Activated CD4-positive, alpha-beta T cell treated with anti-CD3 and anti-CD28 coated beads for 1 hour (primary cell): ENCODE data around the gene CTIF.

Source experiments
- DNase-seq: peaks from one replicate; pipeline ENCODE4 v3.0.0-alpha.2; 2020

The CTIF gene

DNA sequence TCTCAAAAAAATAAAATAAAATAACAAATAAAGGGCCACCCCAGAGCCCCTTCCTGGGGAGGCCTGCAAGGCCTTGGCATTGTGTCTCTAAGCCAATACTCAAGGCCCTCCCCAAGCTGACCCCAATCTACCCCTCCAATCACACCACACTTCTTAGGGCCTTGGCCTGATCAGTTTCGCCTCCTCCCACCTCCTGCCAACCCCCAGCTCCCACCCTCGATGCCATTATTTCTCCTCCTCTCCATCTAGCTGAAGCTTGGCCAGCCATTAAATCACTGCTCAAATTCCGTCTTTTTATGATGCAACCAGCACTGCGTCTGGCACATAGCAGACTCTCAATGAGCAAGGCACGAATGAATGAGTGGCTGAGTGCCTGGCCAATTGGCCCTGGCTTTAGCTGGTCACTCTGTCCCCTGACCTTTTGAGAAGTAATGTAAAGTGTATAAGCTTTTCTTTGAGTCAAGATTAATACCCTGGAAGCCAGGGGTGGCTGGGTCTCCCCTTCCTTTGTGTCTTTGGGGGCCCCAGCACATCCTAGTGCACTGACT lies 356.0 kb downstream of the CTIF start:
- no peak for DNase-seq

DNA sequence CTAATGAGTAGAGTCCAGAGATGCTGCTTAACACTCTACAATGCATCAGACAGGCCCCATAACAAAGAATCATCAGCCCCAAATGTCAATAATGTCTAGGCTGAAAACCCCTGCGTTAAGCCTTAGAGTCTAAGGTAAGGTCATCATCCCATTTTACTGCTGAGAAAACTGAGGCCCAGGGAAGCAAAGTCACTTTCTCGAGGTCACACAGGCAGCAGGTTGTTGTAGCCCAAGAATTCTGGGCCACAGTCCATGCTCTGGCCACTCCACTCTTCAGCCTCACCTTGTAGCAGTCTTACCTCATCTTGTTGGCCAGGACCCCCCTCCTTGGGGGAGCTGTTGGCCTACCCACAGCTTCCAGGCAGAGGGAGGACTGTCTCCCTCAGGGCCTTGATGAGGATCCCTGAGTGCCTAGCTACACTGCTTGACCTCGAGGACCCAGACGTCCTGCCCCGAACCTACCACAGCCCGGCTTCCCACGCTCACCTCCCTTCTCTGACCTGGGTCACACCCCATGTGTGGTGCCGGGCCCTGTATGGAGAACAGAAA lies 357.6 kb downstream of the CTIF start:
- no peak for DNase-seq

DNA sequence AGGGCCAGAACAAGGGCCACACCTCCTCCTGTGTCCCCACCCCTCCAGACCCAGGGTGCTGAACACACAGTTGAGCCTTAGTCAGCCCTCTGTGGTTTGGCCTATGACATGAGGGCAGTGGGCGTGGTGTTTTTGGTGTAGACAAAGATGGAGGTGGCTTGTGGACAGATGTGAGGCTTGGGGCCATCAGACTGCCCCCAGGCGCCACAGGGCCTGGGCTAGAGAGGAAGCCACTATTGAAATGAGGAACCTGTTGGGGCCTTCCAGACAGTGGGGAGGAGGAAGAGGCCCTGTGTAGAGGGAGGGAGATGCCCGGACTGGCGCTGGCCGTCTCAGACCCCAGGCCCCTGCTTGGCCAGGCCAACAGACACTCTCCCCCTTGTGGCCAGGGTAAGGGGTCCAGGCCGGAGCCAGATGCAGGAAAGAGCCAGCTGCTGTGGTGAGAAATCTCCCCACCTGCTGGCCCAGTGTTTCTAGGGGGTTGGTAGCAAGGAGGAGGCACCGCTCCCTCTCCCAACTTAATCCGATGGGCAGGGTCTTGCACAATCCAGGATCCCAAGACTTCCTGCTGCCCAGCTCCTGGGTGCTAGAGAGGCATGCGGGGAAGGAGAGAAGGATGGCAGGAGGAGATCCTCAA lies 358.2 kb downstream of the CTIF start:
- DNase-seq: no peak

DNA sequence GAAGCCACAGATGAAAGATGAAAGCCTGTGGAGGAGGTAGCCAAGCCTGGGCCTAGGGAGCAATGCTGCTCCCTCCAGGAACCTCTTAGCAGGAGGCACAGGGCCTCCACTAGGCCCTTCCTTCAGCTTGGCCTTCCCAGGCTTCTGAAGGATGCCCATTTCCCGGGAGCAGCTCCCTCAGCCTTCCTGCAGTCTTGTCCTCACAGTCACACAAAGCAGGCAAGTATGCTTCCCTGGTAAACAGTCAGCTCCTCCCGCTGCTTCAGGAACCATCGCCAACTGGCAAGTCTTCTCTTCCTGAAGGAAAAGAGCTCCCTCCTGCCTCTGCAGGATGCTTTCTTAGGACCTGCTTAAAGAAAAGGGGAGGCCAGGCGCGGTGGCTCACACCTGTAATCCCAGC lies 358.7 kb downstream of the CTIF start:
- DNase-seq: no peak

DNA sequence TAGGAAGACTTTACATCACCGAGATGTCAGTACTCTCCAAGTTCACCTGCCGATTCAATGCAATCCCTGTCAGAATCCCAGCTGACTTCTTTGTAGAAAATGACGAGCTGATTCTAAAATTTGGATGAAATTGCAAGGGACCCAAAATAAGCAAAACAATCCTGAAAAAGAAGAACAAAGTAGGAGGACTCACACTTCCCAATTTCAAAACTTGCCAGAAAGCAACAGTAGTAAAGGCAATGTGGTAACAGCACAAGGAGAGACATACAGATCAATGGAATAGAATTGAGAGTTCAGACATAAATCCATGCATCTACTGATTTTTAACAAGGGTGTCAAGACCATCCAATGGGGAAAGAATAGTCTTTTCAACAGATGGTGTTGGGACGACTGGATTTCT lies 359.7 kb downstream of the CTIF start:
- DNase-seq: no peak

DNA sequence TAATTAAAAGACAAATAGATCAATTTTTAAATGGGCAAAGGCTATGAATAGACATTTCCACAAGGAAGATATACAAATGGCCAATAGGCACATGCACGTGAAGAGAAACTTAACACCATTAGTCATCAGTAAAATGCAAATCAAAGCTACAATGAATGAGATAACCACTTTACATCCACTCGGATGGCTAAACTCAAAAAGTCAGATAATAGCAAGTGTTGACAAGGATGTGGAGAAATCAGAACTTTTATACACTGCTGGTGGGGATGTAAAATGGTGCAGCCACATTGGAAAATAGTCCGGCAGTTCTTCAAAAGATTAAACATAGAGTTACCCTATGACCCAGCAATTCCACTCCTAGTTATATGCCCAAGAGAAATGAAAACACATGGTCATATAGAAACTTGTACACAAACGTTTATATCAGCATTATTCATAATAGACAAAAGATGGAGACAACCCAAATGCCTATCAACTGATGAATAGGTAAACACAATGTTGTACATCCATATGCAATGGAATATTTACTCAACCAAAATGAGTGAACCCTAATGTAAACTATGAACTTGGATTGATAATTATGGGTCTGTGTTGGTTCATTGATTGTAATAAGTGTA lies 360.8 kb downstream of the CTIF start:
- no peak for DNase-seq

DNA sequence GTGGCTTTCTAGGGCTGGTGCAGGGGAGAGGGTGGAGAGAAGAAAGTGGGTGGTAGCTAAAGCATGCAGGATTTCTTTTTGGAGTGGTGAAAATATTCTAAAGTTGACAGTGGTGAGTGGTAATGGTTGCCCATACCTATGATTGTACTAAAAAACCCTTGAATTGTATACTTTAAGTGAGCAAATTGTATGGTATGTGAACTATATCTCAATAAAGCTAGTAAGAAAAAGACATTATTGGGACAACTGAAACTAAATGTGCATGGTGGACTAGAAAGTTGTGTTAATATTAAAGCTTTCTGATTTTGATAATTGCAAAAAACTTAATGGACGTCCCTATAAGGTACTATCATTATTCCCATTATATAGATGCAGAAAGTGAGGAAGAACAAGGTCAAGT lies 361.6 kb downstream of the CTIF start:
- DNase-seq: no peak

DNA sequence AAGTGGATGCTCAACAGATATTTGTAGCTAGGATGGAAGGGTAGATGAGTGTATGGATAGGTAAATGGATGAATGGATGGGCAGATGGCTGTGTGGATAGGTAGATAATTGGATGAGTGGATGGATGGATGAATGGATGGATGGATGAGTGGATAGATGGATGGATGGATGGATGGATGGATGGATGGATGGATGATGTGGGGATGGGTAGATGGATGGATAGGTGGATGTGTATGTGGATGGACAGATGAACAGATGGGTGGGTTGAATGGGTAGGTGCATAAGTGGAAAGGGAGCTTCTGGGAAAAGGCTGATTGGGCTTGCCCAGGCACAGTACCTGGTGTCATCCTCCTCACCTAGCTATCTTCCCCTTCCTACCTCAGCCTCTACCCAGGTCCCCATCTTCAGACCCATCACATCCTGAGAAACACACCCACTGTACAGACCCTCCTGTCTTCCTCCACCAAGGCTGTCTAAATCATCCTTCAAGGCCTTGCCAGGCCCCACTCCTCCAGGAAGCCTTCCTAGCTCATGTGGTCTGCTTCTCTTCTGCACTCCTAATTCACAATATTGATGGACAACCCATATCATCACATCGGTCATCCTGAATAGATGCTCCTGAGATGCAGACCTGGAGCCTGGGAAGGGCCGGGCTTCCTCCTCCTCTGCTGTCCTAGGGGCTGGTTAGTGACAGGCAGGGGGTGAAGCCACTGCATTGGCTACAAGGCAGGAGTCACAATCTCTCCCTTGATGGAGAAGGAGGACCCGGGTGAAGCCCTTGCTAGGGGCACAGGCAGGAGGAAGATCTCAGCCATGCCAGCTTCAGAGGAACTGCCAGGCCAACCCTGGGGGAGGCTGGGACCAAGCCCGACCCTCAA lies 362.6 kb downstream of the CTIF start:
- no peak for DNase-seq

DNA sequence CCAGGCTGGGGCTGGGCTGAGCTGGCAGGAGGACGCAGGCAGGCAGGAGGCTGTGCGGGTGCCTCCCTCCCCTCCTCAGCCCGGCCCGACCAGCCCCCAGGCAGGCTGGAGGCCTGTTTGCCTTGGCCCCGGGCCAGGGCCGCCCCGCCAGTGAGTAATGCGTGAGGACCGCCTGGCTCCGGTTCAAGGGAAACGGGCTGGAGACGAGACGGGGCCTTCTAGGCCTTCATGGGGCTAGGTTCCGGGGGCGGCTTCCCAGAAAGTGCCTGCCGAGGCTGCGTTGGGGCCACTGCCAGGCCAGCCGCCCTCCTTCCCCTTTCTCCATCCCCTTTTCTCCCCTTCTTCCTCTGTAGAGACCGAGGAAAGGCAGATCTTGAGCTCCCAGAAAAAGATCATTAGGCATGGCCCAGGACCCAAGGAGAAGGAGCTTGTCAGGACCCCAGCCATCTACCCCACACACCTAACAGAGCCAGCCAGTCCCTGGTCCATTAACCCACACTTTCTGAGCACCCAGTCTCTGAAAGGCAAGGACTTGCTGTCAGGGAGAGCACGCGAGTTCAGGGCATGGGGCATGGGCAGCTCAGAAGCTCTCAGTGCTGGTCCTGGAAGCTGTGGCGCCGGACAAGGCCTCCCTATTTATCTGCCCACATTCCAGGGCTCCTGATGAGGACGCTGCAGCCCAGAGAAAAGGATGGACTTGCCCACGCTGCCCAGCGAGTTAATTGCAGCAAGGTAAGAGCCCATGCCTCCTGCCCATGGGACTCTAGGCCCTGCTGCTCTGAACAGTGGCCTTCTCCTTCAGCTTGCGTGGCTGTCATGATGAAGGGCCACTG lies 363.4 kb downstream of the CTIF start:
- DNase-seq: no peak

DNA sequence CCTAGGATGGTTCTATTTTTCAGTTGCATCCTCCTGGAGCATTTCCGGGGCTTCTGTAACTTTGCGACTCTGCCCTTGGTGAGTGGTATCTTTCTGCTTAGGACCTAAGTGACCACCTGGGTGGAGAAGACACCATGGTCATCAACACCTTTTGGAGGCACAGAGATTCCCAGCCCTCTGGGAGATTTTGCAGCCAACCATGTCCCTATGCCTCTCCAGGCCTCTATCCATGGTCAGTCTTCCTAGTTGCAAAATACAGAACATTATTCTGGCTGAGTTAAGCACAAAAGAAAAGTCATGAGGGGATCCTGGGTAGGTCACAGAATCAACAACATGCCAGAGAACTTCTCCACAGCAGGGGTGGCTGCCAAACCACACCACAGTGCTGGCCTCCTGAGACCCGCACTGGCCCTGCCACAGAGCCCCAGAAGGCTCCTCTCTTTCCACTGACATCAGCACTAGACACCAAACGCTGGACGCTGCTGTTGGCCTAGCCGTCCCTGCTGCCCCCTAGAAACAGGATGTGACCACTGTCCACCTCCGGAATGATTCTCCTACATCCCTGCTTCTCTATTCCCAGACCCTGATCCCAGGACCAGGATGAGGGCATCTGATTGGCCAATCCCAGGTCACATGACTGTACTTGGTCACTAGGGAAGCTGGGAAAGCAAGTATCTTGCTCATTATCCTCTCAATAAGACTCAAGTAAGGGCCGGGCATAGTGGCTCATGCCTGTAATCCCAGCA lies 364.2 kb downstream of the CTIF start:
- no peak for DNase-seq

DNA sequence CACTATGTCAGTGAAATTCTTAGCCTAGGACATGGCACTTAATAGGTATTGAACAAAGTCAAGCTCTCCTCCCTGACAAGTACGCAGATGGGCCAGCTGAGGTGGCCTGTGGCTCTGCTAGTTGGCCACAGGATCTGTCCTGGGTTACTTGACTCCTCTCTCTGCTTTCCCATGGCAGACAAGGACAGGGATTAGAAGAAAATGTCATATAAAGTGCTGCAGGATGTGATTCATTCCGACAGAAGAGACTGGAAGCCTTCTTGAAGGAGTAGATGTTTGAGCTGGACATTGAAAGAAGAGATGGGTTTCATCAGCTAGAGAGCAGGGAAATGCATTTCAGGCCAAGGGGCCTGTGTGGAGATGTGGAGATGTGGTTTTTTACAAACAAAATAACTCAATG lies 365.3 kb downstream of the CTIF start:
- no peak for DNase-seq

DNA sequence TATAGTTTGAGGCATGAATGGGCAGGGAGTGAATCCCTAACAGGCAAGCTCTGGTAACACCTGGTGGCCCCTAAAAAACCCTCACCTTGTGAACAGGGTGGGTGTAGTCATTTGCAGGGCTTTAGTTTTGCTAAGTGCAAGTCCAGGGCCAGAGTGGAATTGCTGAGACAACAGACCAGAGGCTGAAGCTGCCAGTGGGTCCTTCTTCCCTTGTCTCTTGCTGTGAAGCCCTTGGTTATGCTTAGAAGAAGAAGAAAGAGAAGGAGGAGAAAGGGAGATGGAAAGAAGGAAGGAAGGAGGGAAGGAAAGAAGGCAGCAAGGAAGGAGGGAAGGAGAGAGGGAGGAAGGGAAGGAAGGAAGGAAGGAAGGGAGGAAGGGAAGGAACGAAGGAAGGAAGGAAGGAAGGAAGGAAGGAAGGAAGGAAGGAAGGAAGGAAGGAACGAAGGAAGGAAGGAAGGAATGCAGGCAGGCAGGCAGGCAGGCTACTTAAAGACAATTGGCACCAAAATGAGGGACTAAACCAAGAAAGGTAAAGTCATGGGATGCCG lies 366.1 kb downstream of the CTIF start:
- DNase-seq: no peak

DNA sequence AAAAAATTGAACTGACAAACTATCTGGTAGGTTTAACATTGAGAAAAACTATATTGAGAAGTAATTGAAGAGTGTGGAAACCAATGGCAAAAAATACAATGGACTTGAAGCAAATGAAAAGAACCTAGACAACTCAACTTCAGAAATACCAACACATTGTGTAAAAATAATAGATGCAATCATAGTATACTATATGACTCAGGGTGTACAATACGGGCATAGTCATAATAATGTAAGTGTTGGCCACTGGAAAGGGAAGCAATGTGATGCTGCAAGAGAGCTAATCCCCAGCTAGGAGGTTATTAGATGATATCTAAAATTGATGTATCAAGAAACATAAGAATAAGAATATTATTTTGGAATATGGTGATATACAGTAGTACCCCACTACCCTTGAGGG lies 366.7 kb downstream of the CTIF start:
- no peak for DNase-seq

DNA sequence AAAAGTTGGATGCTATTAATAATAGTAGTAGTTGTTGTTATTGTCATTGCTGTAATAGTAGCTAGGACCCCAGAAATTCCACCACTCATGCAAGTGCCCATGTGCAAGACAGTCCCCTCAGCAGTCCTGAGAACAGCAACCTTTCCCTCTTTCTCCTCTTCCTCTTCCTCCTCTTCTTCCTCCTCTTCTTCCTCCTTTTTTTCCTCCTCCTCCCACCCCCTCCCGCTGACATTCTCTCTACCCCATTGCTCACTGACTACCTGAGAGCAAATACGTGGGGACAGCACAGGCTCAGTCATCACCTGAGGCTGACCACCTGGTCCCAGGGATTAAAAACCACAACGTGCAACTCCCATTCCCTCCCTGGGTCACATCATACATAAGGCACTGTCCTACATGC lies 370.1 kb downstream of the CTIF start:
- no peak for DNase-seq

DNA sequence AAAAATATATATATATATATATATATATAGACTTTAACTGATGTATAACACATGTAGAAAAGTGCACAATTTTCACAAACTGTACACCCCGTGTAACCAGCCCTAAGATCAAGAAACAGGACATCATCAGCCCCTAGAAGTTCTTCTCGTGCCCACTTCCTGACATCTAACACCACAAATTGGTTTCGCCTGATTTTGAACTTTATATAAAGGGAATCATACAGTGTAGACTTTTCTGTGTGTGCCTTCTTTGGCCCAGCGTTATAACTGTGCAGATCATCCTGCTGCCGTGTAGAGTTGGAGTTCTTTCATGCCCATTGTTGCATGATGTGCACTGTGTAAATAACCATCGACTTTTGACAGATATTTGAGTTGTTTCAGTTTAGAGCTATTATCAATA lies 370.9 kb downstream of the CTIF start:
- no peak for DNase-seq

DNA sequence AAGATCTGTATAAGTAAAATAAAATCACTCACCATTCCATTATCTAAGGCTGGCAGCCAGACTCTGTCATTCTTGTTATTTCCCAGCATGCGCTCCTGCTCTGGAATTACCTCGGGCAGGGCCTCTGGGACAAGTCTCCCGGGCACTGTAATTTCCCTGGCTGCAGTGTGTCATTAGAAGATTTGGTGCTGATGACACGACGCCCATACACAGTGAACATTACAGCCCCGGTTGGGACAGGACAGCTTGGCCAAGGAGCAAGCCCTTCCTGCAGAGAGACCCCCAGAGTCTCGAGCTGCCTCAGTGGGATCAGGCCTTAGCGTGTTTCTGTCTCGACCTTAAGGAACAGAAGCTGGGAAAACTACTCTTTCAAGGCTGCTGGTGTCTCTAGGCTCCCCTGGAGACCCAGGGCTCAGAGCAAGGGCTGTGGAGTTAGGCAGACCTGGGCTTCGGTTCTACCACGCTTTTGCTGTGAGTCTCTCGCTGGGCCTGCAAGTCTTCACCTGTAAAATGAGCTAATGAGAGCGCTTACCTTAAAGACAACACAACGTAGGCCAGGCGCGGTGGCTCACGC lies 372.2 kb downstream of the CTIF start:
- no peak for DNase-seq
